Measurements from ENCODE around the gene PADI6. TPM values are rescaled to one million over a fixed set of nuclear protein-coding genes. Genes with fewer than 3 reads are reported as not detected.

PADI6 gene
- total RNA-seq, 1 experiment from 2014 or later, result not detected

DNA sequence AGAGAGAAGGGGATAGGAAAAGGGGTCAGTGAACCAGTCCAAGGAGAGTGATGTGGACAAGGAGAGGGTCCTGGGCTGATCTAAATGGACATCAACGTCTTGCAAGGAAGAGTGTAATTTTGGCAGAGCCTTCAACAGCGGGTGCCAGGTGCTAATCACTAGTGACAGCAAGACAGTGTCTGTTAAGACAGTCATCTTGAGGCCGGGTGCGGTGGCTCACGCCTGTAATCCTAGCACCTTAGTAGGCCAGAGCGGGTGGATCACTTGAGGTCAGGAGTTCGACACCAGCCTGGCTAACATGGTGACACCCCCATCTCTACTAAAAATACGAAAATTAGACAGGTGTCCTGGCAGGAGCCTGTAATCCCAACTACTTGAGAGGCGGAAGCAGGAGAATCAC, 12.2 kb upstream of the PADI6 start:
- no TSS peak for BruUV-seq (replicated peaks)
- Histone ChIP-seq H3K27ac (ENCODE audit: low read depth, low read length) (no peak overlapping the region), H3K9me2 (ENCODE audit: insufficient read depth) (no peaks in the 10 kb centered on the region), H3K27me3 (ENCODE audit: insufficient read depth, low read length) (no peaks in the 10 kb centered on the region), H4K20me1 (ENCODE audit: insufficient read depth) (no peaks in the 10 kb centered on the region), H3K36me3 (ENCODE audit: control insufficient read depth in 1 of 2, insufficient read depth in 2 of 2, low read length in 2 of 2) (no peaks in the 10 kb centered on the region), H3K9ac (ENCODE audit: low read length) (no peak overlapping the region), H3K4me3 (replicated peaks in 1 of 2; ENCODE audit: low read depth in 1 of 2, low read length in 2 of 2) (no peak overlapping the region), H3K9me3 (ENCODE audit: control insufficient read depth in 1 of 2, insufficient read depth in 1 of 2, low read depth in 1 of 2, low read length in 2 of 2) (peaks cover 0 to 5% of the 10 kb centered on the region in 2 experiments; a peak in 1 of 4 replicates), H3K4me2 (ENCODE audit: low read length) (no peak overlapping the region), H3K4me1 (ENCODE audit: control insufficient read depth in 1 of 2, insufficient read depth in 2 of 2, low read length in 2 of 2) (no peaks in the 10 kb centered on the region), H2AFZ (ENCODE audit: low read depth, low read length, poor library complexity, severe bottlenecking) (no peak overlapping the region), H3K79me2 (ENCODE audit: insufficient read depth, low read length) (no peaks in the 10 kb centered on the region)
- RAD21 ChIA-PET (ENCODE audit: low non-redundant PET in 1 of 2, low total read pairs in 2 of 2, uncharacterized antibody in 2 of 2, unreplicated experiment in 2 of 2), result no interaction called here
- intact Hi-C loops (cut with micrococcal nuclease), result no loop called here
- ATAC-seq (no peak), DNase-seq (ENCODE audit: low read depth, low spot score) (no peak)
- TF ChIP-seq YY1 (IDR thresholded peaks at IDR 0.05; ENCODE audit: extremely low read depth, insufficient replicate concordance, low read depth, low read length) (no peak), FOSL1 (IDR thresholded peaks at IDR 0.05; ENCODE audit: low read depth) (no peak), EZH2phosphoT487 (IDR thresholded peaks at IDR 0.05; ENCODE audit: borderline replicate concordance) (no peak)
- POLR2A ChIA-PET, result no interaction called here
- CTCF ChIA-PET, result no interaction called here

DNA sequence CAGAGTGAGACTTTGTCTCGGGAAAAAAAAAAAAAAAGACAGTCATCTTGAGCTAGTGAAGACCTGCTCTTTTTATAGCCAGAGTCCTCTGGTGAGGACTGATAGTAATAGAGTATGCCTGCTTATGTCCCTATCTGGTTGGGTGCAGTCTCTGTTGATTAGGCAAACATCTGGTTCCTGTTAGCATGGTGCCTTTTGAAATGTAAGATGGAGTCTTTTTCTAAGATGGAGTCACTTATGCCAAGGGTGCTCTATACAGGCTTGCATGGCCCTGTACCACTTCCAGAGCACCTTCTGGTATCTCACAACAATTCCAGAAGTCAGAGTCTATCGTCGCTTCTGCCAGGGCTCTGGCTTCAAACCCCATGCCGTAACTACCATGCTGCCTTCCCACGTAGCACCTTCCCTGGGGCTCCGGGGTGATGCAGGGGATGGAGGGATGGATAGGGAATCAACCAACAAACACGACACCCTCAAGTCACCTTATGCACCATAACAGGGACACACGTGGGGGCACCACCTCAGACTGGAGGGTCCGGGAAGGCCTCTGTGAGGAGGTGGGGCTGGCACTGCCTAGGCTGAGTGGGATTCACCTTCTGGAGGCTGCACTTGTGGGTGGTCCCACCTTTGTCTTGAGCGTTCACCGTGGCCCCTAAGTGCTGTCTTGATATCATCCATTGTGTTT, 11.6 kb upstream of the PADI6 start:
- Histone ChIP-seq H3K4me3 (replicated peaks in 1 of 2; ENCODE audit: low read depth in 1 of 2, low read length in 2 of 2) (no peak overlapping the region), H3K27me3 (ENCODE audit: insufficient read depth, low read length) (no peaks in the 10 kb centered on the region), H3K4me1 (ENCODE audit: control insufficient read depth in 1 of 2, insufficient read depth in 2 of 2, low read length in 2 of 2) (no peaks in the 10 kb centered on the region), H3K79me2 (ENCODE audit: insufficient read depth, low read length) (no peaks in the 10 kb centered on the region), H3K27ac (ENCODE audit: low read depth, low read length) (no peak overlapping the region), H3K9ac (ENCODE audit: low read length) (no peak overlapping the region), H4K20me1 (ENCODE audit: insufficient read depth) (no peaks in the 10 kb centered on the region), H3K9me2 (ENCODE audit: insufficient read depth) (no peaks in the 10 kb centered on the region), H3K4me2 (ENCODE audit: low read length) (no peak overlapping the region), H3K9me3 (ENCODE audit: control insufficient read depth in 1 of 2, insufficient read depth in 1 of 2, low read depth in 1 of 2, low read length in 2 of 2) (peaks cover 0 to 5% of the 10 kb centered on the region in 2 experiments; a peak in 1 of 4 replicates), H2AFZ (ENCODE audit: low read depth, low read length, poor library complexity, severe bottlenecking) (no peak overlapping the region), H3K36me3 (ENCODE audit: control insufficient read depth in 1 of 2, insufficient read depth in 2 of 2, low read length in 2 of 2) (no peaks in the 10 kb centered on the region)
- POLR2A ChIA-PET, result no interaction called here
- no peak for TF ChIP-seq RAD21 (IDR thresholded peaks at IDR 0.05; ENCODE audit: low read depth)
- no peak for TF ChIP-seq CBX3 (IDR thresholded peaks at IDR 0.05; ENCODE audit: low read depth)
- TF ChIP-seq MAX (IDR thresholded peaks at IDR 0.05), result no peak
- no peak for TF ChIP-seq SRF (IDR thresholded peaks at IDR 0.05; ENCODE audit: low read depth)
- DNase-seq (ENCODE audit: low read depth, low spot score) (no peak), ATAC-seq (peak; percentile 25; the same call in 1 of the 2 replicates)
- no TSS peak for BruUV-seq (replicated peaks)
- RAD21 ChIA-PET (ENCODE audit: low non-redundant PET in 1 of 2, low total read pairs in 2 of 2, uncharacterized antibody in 2 of 2, unreplicated experiment in 2 of 2), result no interaction called here
- intact Hi-C loops (cut with micrococcal nuclease), result no loop called here
- CTCF ChIA-PET, result no interaction called here

All from HCT116 (cell line).